ENCODE results near the gene COPZ2.
A peak's percentile ranks its signal among the peaks of the same experiment; 100 is the strongest.

Gene COPZ2, protein sequence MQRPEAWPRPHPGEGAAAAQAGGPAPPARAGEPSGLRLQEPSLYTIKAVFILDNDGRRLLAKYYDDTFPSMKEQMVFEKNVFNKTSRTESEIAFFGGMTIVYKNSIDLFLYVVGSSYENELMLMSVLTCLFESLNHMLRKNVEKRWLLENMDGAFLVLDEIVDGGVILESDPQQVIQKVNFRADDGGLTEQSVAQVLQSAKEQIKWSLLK

DNA sequence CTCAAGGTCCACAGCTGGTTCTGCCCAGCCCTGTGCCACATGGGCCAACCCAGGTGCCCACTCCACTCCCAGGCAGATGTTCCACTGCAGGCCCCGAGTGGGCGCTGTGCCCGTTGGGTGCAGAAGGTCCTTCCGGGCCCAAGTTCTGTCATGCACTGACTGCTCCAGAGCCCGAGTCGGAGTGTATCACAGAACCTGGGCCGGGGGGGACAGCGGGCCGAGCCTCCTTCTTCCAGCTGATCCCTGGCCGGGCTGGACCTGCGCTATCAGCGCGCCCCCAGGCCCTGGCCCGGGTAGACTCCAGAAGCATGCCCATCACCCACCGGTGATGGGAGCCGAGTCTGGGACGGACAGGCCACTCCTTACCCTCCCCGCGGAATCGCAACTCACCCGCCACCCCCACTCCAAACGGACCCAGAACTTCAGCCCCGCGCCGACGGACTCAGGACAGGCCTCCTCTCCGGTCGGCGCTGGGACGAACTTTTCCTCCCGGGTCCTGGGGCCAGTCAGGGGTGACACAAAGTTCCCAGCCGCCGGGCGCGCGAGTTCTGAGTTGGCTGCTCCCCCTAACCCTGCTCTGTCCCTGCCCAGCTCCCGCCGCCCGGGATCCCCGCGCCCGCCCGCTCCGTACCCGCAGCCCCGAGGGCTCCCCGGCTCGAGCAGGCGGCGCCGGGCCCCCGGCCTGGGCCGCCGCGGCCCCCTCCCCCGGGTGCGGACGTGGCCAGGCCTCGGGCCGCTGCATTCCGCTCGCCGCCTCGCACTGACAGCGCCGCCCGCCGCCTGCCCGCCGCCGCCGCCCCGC lies at the start of gene COPZ2:
Gene COPZ2, minus strand, starts transcription at position 762 of the 802 bp plus-strand sequence. Its CDS starts 20 bp downstream, at position 742.
- Histone ChIP-seq H3K36me3 (ENCODE audit: control insufficient read depth in 2 of 2, insufficient read depth in 1 of 2, low read length in 2 of 2) (no peaks in the 10 kb centered on the region), H3K9me3 (ENCODE audit: control insufficient read depth, insufficient read depth, low read depth, low read length) (no peaks in the 10 kb centered on the region), H3K4me1 (ENCODE audit: control insufficient read depth, insufficient read depth, low read length) (no peaks in the 10 kb centered on the region), H3K4me3 (ENCODE audit: low read depth, low read length) (no peak within 1 kb of the TSS), H3K27ac (ENCODE audit: extremely low read depth, low read depth, low read length) (no peak within 1 kb of the TSS)
- TF ChIP-seq ZNF664 (tag by site-specific recombination; IDR thresholded peaks at IDR 0.05), result no peak
- no peak for TF ChIP-seq BCL11A (tag by site-specific recombination; IDR thresholded peaks at IDR 0.05; ENCODE audit: low read depth)
- TF ChIP-seq ZNF121 (tag by site-specific recombination; IDR thresholded peaks at IDR 0.05), result no peak
- TF ChIP-seq, protein P1, sequence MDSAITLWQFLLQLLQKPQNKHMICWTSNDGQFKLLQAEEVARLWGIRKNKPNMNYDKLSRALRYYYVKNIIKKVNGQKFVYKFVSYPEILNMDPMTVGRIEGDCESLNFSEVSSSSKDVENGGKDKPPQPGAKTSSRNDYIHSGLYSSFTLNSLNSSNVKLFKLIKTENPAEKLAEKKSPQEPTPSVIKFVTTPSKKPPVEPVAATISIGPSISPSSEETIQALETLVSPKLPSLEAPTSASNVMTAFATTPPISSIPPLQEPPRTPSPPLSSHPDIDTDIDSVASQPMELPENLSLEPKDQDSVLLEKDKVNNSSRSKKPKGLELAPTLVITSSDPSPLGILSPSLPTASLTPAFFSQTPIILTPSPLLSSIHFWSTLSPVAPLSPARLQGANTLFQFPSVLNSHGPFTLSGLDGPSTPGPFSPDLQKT (IDR thresholded peaks at IDR 0.05; ENCODE audit: borderline replicate concordance, low read depth, low read length), result no peak
- TF ChIP-seq BCL11B (tag by site-specific recombination; IDR thresholded peaks at IDR 0.05; ENCODE audit: low read depth), result no peak
- no peak for TF ChIP-seq ZSCAN30 (tag by site-specific recombination; IDR thresholded peaks at IDR 0.05)
- TF ChIP-seq ZNF514 (tag by site-specific recombination; IDR thresholded peaks at IDR 0.05), result no peak
- TF ChIP-seq, protein P2, sequence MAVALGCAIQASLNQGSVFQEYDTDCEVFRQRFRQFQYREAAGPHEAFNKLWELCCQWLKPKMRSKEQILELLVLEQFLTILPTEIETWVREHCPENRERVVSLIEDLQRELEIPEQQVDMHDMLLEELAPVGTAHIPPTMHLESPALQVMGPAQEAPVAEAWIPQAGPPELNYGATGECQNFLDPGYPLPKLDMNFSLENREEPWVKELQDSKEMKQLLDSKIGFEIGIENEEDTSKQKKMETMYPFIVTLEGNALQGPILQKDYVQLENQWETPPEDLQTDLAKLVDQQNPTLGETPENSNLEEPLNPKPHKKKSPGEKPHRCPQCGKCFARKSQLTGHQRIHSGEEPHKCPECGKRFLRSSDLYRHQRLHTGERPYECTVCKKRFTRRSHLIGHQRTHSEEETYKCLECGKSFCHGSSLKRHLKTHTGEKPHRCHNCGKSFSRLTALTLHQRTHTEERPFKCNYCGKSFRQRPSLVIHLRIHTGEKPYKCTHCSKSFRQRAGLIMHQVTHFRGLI (tag by site-specific recombination; IDR thresholded peaks at IDR 0.05), result no peak
- TF ChIP-seq KLF9 (tag by site-specific recombination; IDR thresholded peaks at IDR 0.05; ENCODE audit: low read depth), result no peak
- TF ChIP-seq, protein P3, sequence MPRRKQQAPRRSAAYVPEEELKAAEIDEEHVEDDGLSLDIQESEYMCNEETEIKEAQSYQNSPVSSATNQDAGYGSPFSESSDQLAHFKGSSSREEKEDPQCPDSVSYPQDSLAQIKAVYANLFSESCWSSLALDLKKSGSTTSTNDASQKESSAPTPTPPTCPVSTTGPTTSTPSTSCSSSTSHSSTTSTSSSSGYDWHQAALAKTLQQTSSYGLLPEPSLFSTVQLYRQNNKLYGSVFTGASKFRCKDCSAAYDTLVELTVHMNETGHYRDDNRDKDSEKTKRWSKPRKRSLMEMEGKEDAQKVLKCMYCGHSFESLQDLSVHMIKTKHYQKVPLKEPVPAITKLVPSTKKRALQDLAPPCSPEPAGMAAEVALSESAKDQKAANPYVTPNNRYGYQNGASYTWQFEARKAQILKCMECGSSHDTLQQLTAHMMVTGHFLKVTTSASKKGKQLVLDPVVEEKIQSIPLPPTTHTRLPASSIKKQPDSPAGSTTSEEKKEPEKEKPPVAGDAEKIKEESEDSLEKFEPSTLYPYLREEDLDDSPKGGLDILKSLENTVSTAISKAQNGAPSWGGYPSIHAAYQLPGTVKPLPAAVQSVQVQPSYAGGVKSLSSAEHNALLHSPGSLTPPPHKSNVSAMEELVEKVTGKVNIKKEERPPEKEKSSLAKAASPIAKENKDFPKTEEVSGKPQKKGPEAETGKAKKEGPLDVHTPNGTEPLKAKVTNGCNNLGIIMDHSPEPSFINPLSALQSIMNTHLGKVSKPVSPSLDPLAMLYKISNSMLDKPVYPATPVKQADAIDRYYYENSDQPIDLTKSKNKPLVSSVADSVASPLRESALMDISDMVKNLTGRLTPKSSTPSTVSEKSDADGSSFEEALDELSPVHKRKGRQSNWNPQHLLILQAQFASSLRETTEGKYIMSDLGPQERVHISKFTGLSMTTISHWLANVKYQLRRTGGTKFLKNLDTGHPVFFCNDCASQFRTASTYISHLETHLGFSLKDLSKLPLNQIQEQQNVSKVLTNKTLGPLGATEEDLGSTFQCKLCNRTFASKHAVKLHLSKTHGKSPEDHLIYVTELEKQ (tag by site-specific recombination; IDR thresholded peaks at IDR 0.05; ENCODE audit: borderline replicate concordance), result no peak
- no peak for TF ChIP-seq ZNF843 (tag by site-specific recombination; IDR thresholded peaks at IDR 0.05)
- no peak for TF ChIP-seq MYNN (tag by site-specific recombination; IDR thresholded peaks at IDR 0.05; ENCODE audit: borderline replicate concordance)
- no peak for TF ChIP-seq SP3 (tag by site-specific recombination; IDR thresholded peaks at IDR 0.05)
- ChIA-PET POLR2A (no interaction called here), CTCF (interaction anchor here (1.5 to 3.4 kb wide), 2 partner anchors 10 to 16 kb away, joined by 6 to 18 read pairs; no protein-coding TSS in a partner anchor)

DNA sequence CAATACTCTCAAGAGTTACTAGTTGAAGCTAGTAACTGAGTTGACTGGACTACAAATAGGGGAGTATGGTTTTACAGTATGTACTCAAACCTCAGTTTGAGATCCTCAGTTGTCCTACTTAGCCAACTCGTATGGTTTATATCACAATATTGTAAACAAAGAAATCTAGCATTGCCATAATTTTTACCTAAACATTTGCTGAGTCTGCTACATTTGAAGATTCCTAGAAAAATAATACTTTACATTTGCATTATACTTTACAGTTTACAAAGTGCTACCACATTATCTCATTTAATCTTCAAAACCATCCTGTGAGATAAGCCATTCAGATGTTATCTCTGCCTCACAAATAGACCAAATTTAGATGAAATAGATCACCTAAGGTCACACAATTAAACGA lies 47.3 kb upstream of the COPZ2 start:
- Histone ChIP-seq H3K9me3 (ENCODE audit: control insufficient read depth, insufficient read depth, low read depth, low read length) (no peaks in the 10 kb centered on the region), H3K36me3 (ENCODE audit: control insufficient read depth in 2 of 2, insufficient read depth in 1 of 2, low read length in 2 of 2) (no peaks in the 10 kb centered on the region; a peak in 1 of 3 replicates), H3K4me1 (ENCODE audit: control insufficient read depth, insufficient read depth, low read length) (peaks cover 18% of the 10 kb centered on the region), H3K27ac (ENCODE audit: extremely low read depth, low read depth, low read length) (no peak overlapping the region), H3K4me3 (ENCODE audit: low read depth, low read length) (no peak overlapping the region)
- peak; percentile 80; the same call in 1 of the 2 replicates for TF ChIP-seq ZNF664 (tag by site-specific recombination; IDR thresholded peaks at IDR 0.05)
- TF ChIP-seq, protein P4, sequence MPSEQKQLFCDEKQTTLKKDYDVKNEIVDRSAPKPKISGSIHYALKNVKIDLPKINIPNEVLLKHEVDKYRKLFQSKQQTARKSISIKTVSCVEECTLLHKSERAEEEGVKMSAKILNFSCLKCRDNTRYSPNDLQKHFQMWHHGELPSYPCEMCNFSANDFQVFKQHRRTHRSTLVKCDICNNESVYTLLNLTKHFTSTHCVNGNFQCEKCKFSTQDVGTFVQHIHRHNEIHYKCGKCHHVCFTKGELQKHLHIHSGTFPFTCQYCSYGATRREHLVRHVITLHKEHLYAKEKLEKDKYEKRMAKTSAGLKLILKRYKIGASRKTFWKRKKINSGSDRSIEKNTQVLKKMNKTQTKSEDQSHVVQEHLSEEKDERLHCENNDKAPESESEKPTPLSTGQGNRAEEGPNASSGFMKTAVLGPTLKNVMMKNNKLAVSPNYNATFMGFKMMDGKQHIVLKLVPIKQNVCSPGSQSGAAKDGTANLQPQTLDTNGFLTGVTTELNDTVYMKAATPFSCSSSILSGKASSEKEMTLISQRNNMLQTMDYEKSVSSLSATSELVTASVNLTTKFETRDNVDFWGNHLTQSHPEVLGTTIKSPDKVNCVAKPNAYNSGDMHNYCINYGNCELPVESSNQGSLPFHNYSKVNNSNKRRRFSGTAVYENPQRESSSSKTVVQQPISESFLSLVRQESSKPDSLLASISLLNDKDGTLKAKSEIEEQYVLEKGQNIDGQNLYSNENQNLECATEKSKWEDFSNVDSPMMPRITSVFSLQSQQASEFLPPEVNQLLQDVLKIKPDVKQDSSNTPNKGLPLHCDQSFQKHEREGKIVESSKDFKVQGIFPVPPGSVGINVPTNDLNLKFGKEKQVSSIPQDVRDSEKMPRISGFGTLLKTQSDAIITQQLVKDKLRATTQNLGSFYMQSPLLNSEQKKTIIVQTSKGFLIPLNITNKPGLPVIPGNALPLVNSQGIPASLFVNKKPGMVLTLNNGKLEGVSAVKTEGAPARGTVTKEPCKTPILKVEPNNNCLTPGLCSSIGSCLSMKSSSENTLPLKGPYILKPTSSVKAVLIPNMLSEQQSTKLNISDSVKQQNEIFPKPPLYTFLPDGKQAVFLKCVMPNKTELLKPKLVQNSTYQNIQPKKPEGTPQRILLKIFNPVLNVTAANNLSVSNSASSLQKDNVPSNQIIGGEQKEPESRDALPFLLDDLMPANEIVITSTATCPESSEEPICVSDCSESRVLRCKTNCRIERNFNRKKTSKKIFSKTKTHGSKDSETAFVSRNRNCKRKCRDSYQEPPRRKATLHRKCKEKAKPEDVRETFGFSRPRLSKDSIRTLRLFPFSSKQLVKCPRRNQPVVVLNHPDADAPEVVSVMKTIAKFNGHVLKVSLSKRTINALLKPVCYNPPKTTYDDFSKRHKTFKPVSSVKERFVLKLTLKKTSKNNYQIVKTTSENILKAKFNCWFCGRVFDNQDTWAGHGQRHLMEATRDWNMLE (tag by site-specific recombination; conservative IDR thresholded peaks at IDR 0.05; ENCODE audit: low read depth), result no peak
- TF ChIP-seq ZNF239 (tag by site-specific recombination; IDR thresholded peaks at IDR 0.05), result no peak
- POLR2A ChIA-PET, result interaction anchor here (1.2 to 1.9 kb wide), 2 partner anchors 13 to 36 kb away, joined by 3 to 5 read pairs; partner anchors contain the start of gene NFE2L1
- CTCF ChIA-PET, result interaction anchor here (1.0 to 3.4 kb wide), 5 partner anchors 11 to 58 kb away, joined by 3 to 16 read pairs (median 9); no protein-coding TSS in a partner anchor
